ENCODE measurements around the gene CARF. TPM values are rescaled to one million over a fixed set of nuclear protein-coding genes. Genes with fewer than 3 reads are reported as not detected.

CARF gene
- total and polyA plus RNA-seq, 2 experiments from 2014 or later = 4.3 to 9.5 TPM

DNA sequence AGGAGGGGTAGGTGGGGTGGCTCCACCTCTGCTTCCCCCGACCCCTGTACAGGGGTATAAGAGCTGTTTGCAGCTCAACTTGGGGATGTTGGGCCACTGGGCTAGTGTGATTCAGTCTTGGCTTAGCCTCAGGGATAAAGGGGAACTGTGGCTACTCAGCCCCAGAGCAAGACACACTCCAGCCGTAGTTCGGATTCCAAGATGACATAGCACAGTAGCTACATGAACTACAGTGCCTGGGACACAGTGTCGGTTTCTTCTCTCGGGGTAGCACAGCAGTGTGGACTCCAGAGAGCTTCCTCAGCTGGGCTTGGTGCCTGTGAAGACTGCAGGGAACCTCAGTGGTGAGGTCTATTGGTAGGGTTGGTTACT lies 21.1 kb downstream of the CARF start:
- Histone ChIP-seq H3K27me3 (replicated peaks; ENCODE audit: insufficient read depth) (no peaks in the 10 kb centered on the region), H3K9ac (no peak overlapping the region), H2AFZ (peak overlapping the region; percentile 13; the same call in 1 of the 2 replicates), H3K4me1 (ENCODE audit: insufficient read depth) (peaks cover 13% of the 10 kb centered on the region), H3K4me3 (no peak overlapping the region), H3K36me3 (ENCODE audit: low read depth) (no peaks in the 10 kb centered on the region; the same call in 1 of the 2 replicates), H3K4me2 (ENCODE audit: unreplicated experiment) (no peak overlapping the region), H3F3A (ENCODE audit: insufficient read depth) (peaks cover 11% of the 10 kb centered on the region; the same call in 1 of the 2 replicates), H3K27ac (peak overlapping the region; percentile 70), H3K79me2 (ENCODE audit: insufficient read depth) (no peaks in the 10 kb centered on the region), H3K9me2 (ENCODE audit: insufficient read depth) (no peaks in the 10 kb centered on the region), H4K20me1 (ENCODE audit: insufficient read depth) (no peaks in the 10 kb centered on the region), H3K9me3 (ENCODE audit: low read depth) (no peaks in the 10 kb centered on the region)
- in situ Hi-C loops (cut with MboI) = no loop called here
- DNase-seq = no peak
- no peak for TF ChIP-seq EZH2phosphoT487 (IDR thresholded peaks at IDR 0.05; ENCODE audit: insufficient read depth, low read depth)
- TF ChIP-seq EZH2 (IDR thresholded peaks at IDR 0.05; ENCODE audit: insufficient read depth, poor library complexity, severe bottlenecking) = no peak
- 88 to 90% methylated on average over 5 of the region's 5 CpGs for WGBS, 2 experiments (ENCODE audit: low coverage in 1 of 2, low lambda C conversion rate in 2 of 2, missing lambda C conversion rate in 2 of 2)

DNA sequence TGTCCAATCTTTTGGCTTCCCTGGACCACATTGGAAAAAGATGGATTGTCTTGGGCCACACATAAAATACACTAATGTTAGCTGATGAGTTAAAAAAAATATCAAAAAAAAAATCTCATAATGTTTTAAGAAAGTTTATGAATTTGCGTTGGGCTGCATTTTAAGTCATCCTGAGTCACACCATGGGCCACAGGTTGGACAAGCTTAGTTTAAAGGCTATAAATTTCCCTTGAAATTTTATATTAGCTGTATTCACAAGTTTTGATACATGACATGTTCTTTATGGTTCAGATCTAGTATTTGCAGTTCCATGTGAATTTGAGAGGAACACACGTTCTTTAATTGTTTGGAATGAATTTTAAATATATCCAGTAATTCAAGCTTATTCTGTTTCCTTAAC lies 21.9 kb downstream of the CARF start:
- no peak overlapping the region for H3K4me2 ChIP-seq (ENCODE audit: unreplicated experiment)
- no peak for DNase-seq
- H3K4me3 ChIP-seq = no peak overlapping the region
- H2AFZ ChIP-seq = no peak overlapping the region
- in situ Hi-C loops (cut with MboI) = no loop called here
- H3K36me3 ChIP-seq (ENCODE audit: low read depth) = no peaks in the 10 kb centered on the region; the same call in 1 of the 2 replicates
- 93 to 96% methylated on average over 2 of the region's 2 CpGs for WGBS, 2 experiments (ENCODE audit: low coverage in 1 of 2, low lambda C conversion rate in 2 of 2, missing lambda C conversion rate in 2 of 2)
- H3K4me1 ChIP-seq (ENCODE audit: insufficient read depth) = peaks cover 13% of the 10 kb centered on the region
- no peaks in the 10 kb centered on the region for H3K79me2 ChIP-seq (ENCODE audit: insufficient read depth)
- H3K9me2 ChIP-seq (ENCODE audit: insufficient read depth) = no peaks in the 10 kb centered on the region
- H4K20me1 ChIP-seq (ENCODE audit: insufficient read depth) = no peaks in the 10 kb centered on the region
- peaks cover 11% of the 10 kb centered on the region; the same call in 1 of the 2 replicates for H3F3A ChIP-seq (ENCODE audit: insufficient read depth)
- no peak overlapping the region for H3K27ac ChIP-seq
- no peaks in the 10 kb centered on the region for H3K27me3 ChIP-seq (replicated peaks; ENCODE audit: insufficient read depth)
- no peak for TF ChIP-seq EZH2 (IDR thresholded peaks at IDR 0.05; ENCODE audit: insufficient read depth, poor library complexity, severe bottlenecking)
- TF ChIP-seq EZH2phosphoT487 (IDR thresholded peaks at IDR 0.05; ENCODE audit: insufficient read depth, low read depth) = no peak
- H3K9ac ChIP-seq = no peak overlapping the region
- no peaks in the 10 kb centered on the region for H3K9me3 ChIP-seq (ENCODE audit: low read depth)

DNA sequence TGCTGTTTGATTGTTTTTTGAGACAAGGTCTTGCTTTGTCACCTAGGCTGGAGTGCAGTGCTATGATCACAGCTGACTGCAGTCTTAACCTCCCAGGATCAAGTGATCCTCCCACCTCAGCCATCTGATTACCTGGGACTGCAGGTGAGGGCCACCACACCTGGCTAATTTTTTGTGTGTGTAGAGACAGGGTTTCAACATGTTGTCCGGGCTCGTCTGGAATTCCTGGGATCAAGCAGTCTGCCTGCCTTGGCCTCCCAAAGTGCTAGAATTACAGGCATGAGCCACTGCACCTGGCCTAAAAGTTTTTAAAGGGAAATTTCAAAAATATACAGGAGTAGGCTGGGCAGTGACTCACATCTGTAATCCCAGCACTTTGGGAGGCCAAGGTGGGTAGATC lies 22.4 kb downstream of the CARF start:
- Histone ChIP-seq H4K20me1 (ENCODE audit: insufficient read depth) (no peaks in the 10 kb centered on the region), H3K79me2 (ENCODE audit: insufficient read depth) (no peaks in the 10 kb centered on the region), H3K27ac (no peak overlapping the region), H3K4me1 (ENCODE audit: insufficient read depth) (peaks cover 13% of the 10 kb centered on the region), H3K9me3 (ENCODE audit: low read depth) (no peaks in the 10 kb centered on the region), H3K36me3 (ENCODE audit: low read depth) (no peaks in the 10 kb centered on the region; the same call in 1 of the 2 replicates), H3K4me2 (ENCODE audit: unreplicated experiment) (no peak overlapping the region), H3K4me3 (no peak overlapping the region), H3K27me3 (replicated peaks; ENCODE audit: insufficient read depth) (no peaks in the 10 kb centered on the region), H2AFZ (no peak overlapping the region), H3K9ac (no peak overlapping the region), H3F3A (ENCODE audit: insufficient read depth) (peaks cover 11% of the 10 kb centered on the region; the same call in 1 of the 2 replicates), H3K9me2 (ENCODE audit: insufficient read depth) (no peaks in the 10 kb centered on the region)
- WGBS, 2 experiments (ENCODE audit: low coverage in 1 of 2, low lambda C conversion rate in 2 of 2, missing lambda C conversion rate in 2 of 2) = 88 to 100% methylated on average over 2 of the region's 2 CpGs
- no peak for TF ChIP-seq EZH2phosphoT487 (IDR thresholded peaks at IDR 0.05; ENCODE audit: insufficient read depth, low read depth)
- no peak for TF ChIP-seq EZH2 (IDR thresholded peaks at IDR 0.05; ENCODE audit: insufficient read depth, poor library complexity, severe bottlenecking)
- DNase-seq = no peak
- in situ Hi-C loops (cut with MboI) = no loop called here

DNA sequence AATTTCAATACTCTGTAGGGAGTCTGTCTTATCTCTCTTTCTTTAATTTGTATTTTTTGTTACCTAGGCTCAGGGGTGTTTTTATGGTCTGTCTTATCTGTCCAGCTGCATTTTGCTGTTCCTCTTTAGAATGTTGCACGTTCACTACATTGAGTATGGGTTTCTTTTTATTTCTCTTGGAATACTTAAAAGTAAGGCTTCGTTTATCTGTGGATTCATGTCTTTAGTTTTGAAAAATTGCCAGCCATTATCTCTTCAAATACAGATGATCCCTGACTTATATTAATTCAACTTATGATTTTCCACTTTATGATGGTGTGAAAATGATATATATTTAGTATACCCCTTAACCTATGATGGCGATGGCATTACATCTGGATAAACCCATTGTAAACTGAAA lies 26.9 kb downstream of the CARF start:
- H3K9ac ChIP-seq = no peak overlapping the region
- no peak overlapping the region for H3K4me3 ChIP-seq
- no peak for TF ChIP-seq EZH2 (IDR thresholded peaks at IDR 0.05; ENCODE audit: insufficient read depth, poor library complexity, severe bottlenecking)
- TF ChIP-seq EZH2phosphoT487 (IDR thresholded peaks at IDR 0.05; ENCODE audit: insufficient read depth, low read depth) = no peak
- H3K79me2 ChIP-seq (ENCODE audit: insufficient read depth) = no peaks in the 10 kb centered on the region
- in situ Hi-C loops (cut with MboI) = no loop called here
- H3K9me3 ChIP-seq (ENCODE audit: low read depth) = no peaks in the 10 kb centered on the region
- no peak overlapping the region for H3K27ac ChIP-seq
- H4K20me1 ChIP-seq (ENCODE audit: insufficient read depth) = no peaks in the 10 kb centered on the region
- H2AFZ ChIP-seq = no peak overlapping the region
- H3K36me3 ChIP-seq (ENCODE audit: low read depth) = no peaks in the 10 kb centered on the region; the same call in 1 of the 2 replicates
- WGBS, 2 experiments (ENCODE audit: low coverage in 1 of 2, low lambda C conversion rate in 2 of 2, missing lambda C conversion rate in 2 of 2) = 70 to 87% methylated on average over 3 of the region's 3 CpGs
- peaks cover 8% of the 10 kb centered on the region; the same call in 1 of the 2 replicates for H3K4me1 ChIP-seq (ENCODE audit: insufficient read depth)
- H3K9me2 ChIP-seq (ENCODE audit: insufficient read depth) = no peaks in the 10 kb centered on the region; the same call in 1 of the 2 replicates
- DNase-seq = no peak
- H3F3A ChIP-seq (ENCODE audit: insufficient read depth) = no peaks in the 10 kb centered on the region
- no peak overlapping the region for H3K4me2 ChIP-seq (ENCODE audit: unreplicated experiment)
- no peaks in the 10 kb centered on the region for H3K27me3 ChIP-seq (replicated peaks; ENCODE audit: insufficient read depth)

All from GM23248 (cell line).